ENCODE data around the gene PPIF. TPM values are rescaled to one million over a fixed set of nuclear protein-coding genes. Genes with fewer than 3 reads are reported as not detected.

The PPIF gene
- total RNA-seq, 4 donors from 2014 or later, result 40.2 to 141 (median 56.6) TPM

DNA sequence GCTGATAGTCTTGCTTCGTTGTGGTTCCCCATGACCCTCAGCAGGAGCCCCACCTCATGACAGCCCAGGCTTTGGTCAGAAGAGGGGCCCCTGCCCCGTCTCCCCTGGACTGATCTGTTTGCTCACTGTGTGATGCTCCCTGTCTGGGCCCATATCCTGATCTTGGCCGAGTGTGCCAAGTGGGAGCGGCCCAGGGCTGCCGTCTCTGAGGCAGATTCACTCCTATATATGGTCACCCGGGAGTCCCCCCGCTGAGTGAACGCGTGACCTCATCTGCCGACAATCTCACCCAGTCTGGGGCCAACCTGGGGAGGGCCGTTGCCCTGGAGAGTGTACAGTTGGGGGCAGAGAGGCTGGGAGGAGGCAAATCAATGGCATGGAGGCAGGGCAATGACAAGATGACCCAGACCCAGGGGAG, 34.5 kb downstream of the PPIF start:
- H3K27ac ChIP-seq, result peak overlapping the region; percentile 48 to 83 (median 78)
- DNase-seq, result no peak
- no peak overlapping the region for H3K4me3 ChIP-seq
- 11 to 60% methylated on average over 1 to 3 of the region's 11 CpGs for WGBS, 2 donors
- H3K4me1 ChIP-seq, result peaks cover 3 to 40% (median 31%) of the 10 kb centered on the region in 3 donors
- intact Hi-C loops (cut with DNase I), result no loop called here
- peaks cover 0 to 21% (median 0%) of the 10 kb centered on the region in 3 donors for H3K36me3 ChIP-seq
- TF ChIP-seq, protein P1, sequence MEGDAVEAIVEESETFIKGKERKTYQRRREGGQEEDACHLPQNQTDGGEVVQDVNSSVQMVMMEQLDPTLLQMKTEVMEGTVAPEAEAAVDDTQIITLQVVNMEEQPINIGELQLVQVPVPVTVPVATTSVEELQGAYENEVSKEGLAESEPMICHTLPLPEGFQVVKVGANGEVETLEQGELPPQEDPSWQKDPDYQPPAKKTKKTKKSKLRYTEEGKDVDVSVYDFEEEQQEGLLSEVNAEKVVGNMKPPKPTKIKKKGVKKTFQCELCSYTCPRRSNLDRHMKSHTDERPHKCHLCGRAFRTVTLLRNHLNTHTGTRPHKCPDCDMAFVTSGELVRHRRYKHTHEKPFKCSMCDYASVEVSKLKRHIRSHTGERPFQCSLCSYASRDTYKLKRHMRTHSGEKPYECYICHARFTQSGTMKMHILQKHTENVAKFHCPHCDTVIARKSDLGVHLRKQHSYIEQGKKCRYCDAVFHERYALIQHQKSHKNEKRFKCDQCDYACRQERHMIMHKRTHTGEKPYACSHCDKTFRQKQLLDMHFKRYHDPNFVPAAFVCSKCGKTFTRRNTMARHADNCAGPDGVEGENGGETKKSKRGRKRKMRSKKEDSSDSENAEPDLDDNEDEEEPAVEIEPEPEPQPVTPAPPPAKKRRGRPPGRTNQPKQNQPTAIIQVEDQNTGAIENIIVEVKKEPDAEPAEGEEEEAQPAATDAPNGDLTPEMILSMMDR (IDR thresholded peaks at IDR 0.05), result no peak
- no peak for TF ChIP-seq POLR2A (IDR thresholded peaks at IDR 0.05)
- H3K9me3 ChIP-seq, result no peaks in the 10 kb centered on the region
- no peaks in the 10 kb centered on the region for H3K27me3 ChIP-seq

DNA sequence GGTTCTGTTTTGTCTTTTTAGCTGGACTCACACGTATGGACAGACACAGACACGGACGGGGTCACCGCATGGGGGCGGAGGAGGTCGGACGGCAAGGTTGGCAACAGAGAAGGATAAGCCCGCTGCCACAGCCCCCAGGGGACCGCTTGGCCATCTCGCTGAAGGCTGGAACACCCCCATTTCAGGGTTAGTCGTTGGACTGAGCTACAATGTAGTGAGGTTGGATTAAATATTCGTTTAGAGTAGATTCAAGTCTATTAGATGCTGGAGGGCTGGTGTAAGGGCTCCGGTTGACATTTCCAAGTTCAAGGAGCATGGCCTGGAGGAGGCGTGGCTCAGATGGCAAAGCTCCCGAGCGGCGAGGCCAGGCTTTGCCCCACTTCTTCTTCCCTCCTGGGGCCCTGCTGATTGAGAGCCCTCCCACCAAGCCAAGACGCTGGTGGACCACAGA, 35.2 kb downstream of the PPIF start:
- H3K27ac ChIP-seq, result peak overlapping the region; percentile 20 to 83 (median 78)
- DNase-seq, result no peak
- peaks cover 0 to 27% (median 0%) of the 10 kb centered on the region in 3 donors for H3K36me3 ChIP-seq
- H3K9me3 ChIP-seq, result no peaks in the 10 kb centered on the region
- no peaks in the 10 kb centered on the region for H3K27me3 ChIP-seq
- WGBS, 2 donors, result 53 to 68% methylated on average over 7 to 9 of the region's 18 CpGs
- H3K4me1 ChIP-seq, result peaks cover 3 to 47% (median 31%) of the 10 kb centered on the region in 3 donors
- no peak overlapping the region for H3K4me3 ChIP-seq
- TF ChIP-seq POLR2A (IDR thresholded peaks at IDR 0.05), result no peak
- TF ChIP-seq, protein P1 (IDR thresholded peaks at IDR 0.05), result no peak
- intact Hi-C loops (cut with DNase I), result no loop called here

DNA sequence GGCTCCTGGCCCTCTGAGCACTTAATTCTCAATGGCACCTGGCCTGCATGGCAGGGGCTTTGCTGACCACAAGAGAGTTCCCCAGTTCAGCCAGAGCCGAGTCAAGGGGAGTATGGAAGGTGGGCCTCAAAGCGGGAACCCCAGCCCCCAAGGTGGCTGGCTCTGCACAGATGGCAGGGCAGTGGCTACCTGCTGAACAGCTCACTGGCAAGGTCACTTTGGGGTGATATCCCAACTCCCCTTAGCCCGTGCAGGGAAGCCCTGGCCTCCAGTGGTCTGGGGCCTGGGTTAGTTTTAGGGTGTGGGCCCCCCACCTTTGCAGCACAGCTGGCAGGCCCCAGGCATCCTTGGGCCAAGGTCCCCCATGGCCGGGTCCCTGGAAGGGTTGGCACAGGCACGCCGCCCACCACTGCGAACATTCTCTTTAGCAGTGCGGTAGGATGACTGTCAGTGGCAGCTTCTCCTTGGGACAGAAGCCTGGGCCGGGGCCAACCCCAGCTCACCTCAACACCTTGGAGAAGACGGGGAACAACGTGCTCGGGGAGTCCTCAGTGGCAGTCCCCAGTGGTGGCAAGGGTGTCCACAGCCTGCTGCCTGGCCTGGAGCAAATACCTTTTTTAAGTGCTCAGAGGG, 36.8 kb downstream of the PPIF start:
- H3K27me3 ChIP-seq, result no peaks in the 10 kb centered on the region
- H3K27ac ChIP-seq, result no peak overlapping the region
- whole genome bisulfite sequencing, 2 donors, result 77 to 82% methylated on average over 2 to 5 of the region's 12 CpGs
- TF ChIP-seq, protein P1 (IDR thresholded peaks at IDR 0.05), result no peak
- no peak for TF ChIP-seq POLR2A (IDR thresholded peaks at IDR 0.05)
- peaks cover 3 to 47% (median 31%) of the 10 kb centered on the region in 3 donors for H3K4me1 ChIP-seq
- H3K9me3 ChIP-seq, result no peaks in the 10 kb centered on the region
- H3K4me3 ChIP-seq, result no peak overlapping the region
- intact Hi-C loops (cut with DNase I), result no loop called here
- DNase-seq, result no peak
- H3K36me3 ChIP-seq, result peaks cover 0 to 27% (median 0%) of the 10 kb centered on the region in 3 donors

DNA sequence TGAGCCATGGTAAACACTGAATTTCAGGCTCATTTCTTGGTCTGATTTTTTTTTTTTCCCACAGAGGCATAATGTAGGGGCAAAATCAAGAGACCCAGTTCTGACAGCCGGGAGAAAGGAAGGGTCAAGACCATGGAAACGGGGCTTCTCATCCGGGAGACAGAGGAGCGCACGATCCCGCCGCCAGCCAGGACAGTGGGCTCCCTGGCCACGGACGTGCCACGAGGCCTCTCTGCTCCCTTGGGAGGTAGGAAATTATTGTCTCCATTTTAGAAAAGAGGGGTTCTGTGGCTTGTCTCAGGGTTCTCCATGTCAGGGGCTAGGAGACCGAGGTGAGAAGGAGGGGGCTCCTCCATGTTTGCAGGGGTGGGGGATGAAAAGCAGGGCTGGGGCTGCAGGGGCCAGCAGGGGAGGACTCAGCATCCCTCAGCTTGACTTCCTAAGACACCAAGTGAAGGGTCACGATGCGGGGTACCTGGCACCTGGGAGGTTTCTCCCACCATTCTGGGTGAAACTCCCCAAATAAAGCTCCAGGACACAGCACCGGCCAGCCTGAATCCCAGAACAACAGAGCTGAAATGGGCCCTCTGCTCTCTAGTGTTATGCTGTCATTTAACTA, 37.6 kb downstream of the PPIF start:
- Histone ChIP-seq H3K27me3 (no peaks in the 10 kb centered on the region), H3K4me1 (peaks cover 3 to 39% (median 25%) of the 10 kb centered on the region in 3 donors), H3K4me3 (no peak overlapping the region), H3K9me3 (no peaks in the 10 kb centered on the region), H3K27ac (no peak overlapping the region), H3K36me3 (peaks cover 0 to 27% (median 0%) of the 10 kb centered on the region in 3 donors)
- intact Hi-C loops (cut with DNase I), result no loop called here
- WGBS, 2 donors, result 83 to 96% methylated on average over 4 to 5 of the region's 14 CpGs
- no peak for DNase-seq
- no peak for TF ChIP-seq POLR2A (IDR thresholded peaks at IDR 0.05)

DNA sequence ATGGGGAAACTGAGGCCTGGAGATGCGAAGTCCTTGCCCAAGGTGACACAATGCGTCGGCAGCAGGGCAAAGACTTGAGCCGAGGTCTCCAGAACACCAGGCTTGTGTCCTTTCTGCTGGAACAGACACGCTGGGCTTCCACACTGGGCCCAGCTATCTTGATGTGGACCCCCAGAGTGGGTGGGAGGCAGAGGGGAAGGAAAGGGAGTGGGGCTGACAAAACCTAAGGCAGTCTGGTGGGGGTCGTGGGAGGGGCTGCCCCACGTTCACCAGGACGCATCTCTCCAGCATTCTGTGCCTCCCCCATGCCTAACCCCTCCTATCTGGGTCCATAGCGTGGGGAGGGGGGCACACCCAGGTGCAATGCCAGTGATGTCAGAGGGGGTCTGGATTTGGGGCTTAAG, 38.1 kb downstream of the PPIF start:
- Histone ChIP-seq H3K27ac (peak overlapping the region in 1 of 4 donors; percentile 34), H3K4me1 (peaks cover 4 to 38% (median 21%) of the 10 kb centered on the region in 3 donors), H3K27me3 (no peaks in the 10 kb centered on the region), H3K9me3 (no peaks in the 10 kb centered on the region), H3K36me3 (peaks cover 0 to 27% (median 0%) of the 10 kb centered on the region in 3 donors), H3K4me3 (no peak overlapping the region)
- intact Hi-C loops (cut with DNase I), result no loop called here
- no peak for DNase-seq
- TF ChIP-seq, protein P1 (IDR thresholded peaks at IDR 0.05), result no peak
- TF ChIP-seq POLR2A (IDR thresholded peaks at IDR 0.05), result no peak
- 75% methylated on average over 8 of the region's 9 CpGs; no CpG with 5 or more reads in 1 of the 2 donors for WGBS, 2 donors

All from esophagus squamous epithelium (tissue), 5 donors.